Myocyte (in vitro differentiated cells): ENCODE results near the gene WDR70. TPM values are rescaled to one million over a fixed set of nuclear protein-coding genes. Genes with fewer than 3 reads are reported as not detected.
A peak's percentile ranks its signal among the peaks of the same experiment; 100 is the strongest.

Source experiments
- DNase-seq: peaks from one replicate; pipeline ENCODE4 v3.0.0-alpha.2; 2012; ENCODE audit warnings: low read depth
- total RNA-seq: library from RNA; depleted of rRNA; stranded (reverse); fragments of >200 nt; gene quantifications from 2 replicates; pipeline ENCODE4 v1.2.3, GENCODE V29; 2014

Gene WDR70
- total RNA-seq, 1 donor from 2014 or later = 39.8 TPM

- no peak for DNase-seq
Measured at GRCh38 chr5:37717613-37718431, 338.7 kb downstream of the WDR70 start.

GRCh38 chr5:37720550-37720952, 341.4 kb downstream of the WDR70 start:
- no peak for DNase-seq

GRCh38 chr5:37721447-37721871, 342.3 kb downstream of the WDR70 start:
- no peak for DNase-seq

DNA sequence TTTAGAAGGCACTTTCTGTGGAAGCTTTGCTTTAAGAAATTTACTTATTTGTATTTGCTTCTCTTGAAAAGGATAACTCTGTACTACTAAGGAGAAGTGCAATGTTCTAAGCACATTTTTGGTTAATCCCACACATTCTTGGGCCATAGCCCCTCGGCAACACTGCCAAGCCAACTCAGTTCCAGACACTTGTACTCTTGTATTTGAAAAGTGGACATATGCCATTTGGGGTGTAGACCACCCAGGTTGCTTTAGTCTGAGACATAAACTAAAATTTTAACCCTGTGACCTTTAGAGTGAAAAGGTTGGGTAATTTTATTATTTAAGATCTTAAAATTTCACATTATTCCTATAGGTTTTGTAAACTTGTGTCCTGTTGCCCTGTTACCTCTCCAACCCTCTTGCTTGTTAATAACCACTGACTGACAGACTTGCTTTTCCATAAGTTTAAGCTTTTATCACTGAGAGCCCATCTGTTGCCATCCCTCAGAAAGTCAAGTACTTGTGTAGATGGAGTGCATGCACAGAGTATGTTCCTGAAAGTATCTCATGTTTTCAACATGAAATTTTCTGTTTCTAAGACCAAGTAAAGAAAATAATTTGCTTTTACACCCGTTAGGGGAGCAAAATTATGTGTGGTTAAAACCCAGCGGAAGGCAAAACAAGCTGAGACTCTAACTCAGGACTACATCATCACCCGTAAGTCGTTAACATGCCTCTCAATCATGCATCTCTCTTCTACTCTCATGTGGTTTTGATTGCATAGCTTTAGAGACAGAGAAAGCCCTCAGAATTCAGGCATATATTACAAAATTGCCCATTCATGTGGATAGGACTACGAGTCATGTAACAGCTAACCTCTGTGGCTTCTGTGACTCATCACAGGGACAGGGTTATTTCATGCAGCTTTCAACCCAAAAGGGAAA, 343.4 kb downstream of the WDR70 start:
- DNase-seq = peak; percentile 68

DNA sequence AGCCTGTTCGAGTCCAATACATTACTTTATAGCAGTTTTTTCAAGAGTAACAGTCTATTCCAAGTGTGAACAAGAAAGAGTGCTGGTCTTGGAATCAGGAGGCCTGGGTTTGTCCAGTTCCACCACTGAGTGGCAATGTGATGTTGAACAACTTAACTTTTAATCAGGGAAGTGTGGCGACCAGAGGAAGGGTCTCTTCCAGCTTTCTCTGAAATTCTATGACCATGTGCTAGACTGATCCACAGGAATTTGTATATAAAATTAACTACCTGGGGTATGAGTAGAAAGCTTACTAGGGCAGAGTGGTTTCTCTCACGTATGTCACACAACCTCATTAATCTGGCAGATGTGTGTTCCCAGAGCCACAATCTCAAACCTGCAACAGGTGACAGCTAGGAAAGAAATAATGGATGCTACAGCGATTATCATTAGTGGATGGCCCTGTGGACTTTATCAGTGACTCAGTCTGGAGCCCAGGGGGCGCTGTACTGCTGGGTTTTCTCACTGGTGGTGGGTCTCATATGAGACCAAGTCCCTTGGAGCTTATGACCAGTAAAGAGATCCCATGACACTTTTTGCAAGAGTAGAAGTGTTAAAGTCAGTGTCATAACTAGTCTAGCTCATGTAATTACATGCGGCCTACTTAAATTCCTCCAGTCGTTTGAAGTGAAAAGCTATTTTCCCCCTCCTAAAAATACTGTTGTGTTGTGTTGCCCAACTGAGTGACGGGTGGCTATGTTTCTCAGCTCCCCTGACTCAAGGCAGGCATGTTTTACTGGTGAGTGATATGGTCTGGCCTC, 344.2 kb downstream of the WDR70 start:
- peak; percentile 55 for DNase-seq

- no peak for DNase-seq
Measured at GRCh38 chr5:37724395-37725125, 345.4 kb downstream of the WDR70 start.

- DNase-seq = no peak
Measured at GRCh38 chr5:37725185-37725584, 346.1 kb downstream of the WDR70 start.

- no peak for DNase-seq
Measured at GRCh38 chr5:37727238-37727637, 348.1 kb downstream of the WDR70 start.

DNA sequence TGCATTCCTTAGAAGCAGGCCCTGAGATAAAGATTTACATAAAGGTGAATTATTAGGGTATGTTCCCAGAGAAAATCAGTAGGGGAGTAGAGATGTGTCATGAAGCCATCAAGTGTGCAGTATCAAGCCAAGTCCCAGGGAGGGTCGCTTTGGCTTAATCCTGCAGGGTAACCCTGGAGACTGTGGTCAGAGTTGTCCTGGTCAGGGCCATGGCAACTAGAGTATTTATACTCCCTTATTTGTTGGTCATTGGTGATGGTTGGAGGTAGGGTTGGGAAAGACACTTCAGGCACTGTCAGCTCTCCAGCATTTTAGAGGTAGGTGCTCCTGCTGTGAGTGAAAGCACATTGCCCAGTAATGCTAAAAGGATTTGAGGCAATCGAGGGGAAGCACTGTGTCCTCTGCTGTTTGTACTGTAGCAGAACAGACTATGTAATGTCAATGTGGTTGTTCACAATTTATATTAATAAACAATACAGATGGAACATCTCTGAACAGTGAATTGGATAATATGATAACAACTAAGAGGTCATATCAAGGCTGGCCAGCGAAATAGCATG, 351.9 kb downstream of the WDR70 start:
- DNase-seq = peak; percentile 71

DNA sequence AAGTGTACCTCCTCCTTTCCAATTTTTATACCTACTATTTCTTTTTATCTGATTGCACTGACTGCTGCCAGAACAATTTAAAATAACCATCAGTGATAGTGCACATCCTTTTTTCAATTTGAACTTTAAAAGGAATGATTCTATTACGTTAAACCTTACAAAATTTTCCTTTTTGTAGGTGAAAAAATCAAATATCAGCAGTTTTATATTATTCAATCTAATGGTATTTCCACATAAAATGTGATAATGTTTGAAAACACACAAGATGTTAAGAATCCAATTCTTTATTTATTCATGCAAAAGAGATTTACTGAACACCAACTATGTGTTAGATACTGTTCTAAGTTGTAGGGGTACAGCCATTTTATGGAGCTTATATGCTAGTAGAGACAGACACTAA, 355.0 kb downstream of the WDR70 start:
- no peak for DNase-seq

DNA sequence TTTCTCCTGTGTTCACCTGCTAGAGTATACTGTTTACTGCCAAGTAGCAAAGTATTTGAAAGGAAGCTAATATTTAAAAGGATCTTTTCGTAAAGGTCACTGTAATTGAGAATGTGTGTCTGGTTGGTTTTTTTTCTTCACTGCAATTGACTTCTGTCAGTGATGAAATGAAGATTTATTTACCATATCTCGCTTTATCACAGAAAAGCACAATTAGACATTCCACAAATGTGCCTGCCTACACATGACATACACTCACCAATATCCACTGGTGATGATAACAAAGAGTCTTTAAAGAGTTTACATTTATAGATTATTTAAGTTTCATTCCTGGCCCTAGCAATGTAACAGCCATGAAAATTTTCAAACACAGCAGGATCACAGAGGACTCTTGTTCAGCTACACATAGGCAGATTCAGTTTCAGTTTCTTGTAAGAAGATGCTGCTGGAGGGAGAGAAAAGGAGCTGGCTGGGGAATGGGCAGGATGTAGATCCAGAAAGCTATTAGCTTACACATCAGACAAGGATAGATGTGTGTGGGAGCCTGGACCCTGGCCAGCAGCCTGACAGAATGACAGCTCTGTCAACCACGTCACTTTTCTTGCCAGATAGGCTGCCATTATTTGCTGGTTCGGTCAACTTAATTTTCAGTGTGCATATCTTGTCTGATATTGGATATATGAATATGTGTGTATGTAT, 356.7 kb downstream of the WDR70 start:
- DNase-seq = peak; percentile 75

- DNase-seq = no peak
Measured at GRCh38 chr5:37736397-37736796, 357.3 kb downstream of the WDR70 start.

GRCh38 chr5:37737326-37738056, 358.4 kb downstream of the WDR70 start:
- DNase-seq = peak; percentile 42

DNA sequence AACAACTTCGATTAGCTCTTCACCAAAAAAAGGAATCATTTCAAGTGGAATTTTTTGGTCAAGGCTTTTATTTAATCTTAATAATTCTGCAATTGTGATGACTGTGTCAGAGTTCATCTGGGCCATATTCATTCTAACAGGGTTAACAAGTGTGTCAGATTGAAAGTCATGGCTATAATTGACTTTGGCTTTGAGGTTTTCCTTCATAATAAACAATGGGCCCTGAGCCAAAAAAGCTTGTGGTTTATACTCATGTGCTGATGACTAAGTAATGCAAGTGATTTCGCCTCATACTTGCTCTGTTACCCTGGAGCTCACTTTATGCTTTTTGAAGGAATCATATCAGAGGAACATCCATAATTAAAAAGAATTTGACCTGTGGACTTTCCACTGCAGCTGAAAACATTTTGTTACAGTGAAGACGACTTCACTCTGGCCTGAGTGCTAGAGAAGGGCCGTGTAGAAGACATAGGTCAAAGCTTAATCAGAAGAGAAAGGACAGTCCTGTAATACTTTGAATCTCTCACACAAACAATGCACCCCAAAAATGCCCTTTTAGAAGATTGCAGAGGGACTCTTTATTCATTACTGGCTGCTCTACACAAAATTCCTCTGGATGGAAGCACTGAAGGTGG, 359.1 kb downstream of the WDR70 start:
- DNase-seq = peak; percentile 96

- DNase-seq = no peak
Measured at GRCh38 chr5:37738865-37739488, 359.9 kb downstream of the WDR70 start.

DNA sequence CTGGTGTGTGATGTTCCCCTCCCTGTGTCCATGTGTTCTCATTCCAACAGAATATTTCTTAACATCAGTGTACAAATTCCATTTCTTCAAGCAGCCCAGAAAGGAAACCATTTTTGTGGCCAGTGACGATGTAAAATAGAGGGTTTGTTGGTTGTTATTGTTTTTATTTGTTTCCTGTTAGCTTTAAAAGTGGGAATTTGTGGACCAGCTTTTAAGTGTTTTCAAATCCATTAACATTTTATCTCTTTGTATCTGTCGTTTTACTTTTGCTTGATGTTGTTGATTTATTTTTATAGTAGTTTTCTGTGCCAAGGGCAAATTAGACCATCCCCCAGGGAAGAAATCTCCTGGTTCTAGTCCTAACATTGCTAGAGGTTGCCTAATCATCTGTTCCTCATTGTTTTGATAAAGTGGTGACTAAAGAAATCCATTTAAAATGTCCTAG, 360.7 kb downstream of the WDR70 start:
- peak; percentile 60 for DNase-seq

GRCh38 chr5:37740331-37741066, 361.4 kb downstream of the WDR70 start:
- DNase-seq = peak; percentile 68
